Activated B cell treated with CpG ODN at 0.5 μM for 24 hours (primary cell): ENCODE measurements around the gene MAB21L4. TPM values are rescaled to one million over a fixed set of nuclear protein-coding genes. Genes with fewer than 3 reads are reported as not detected.

Experiments used
- ATAC-seq: fragments of 200-7000 bp; cut with Tn5 transposase; one replicate; pipeline ENCODE4 v1.10.0; 2021; ENCODE audit warnings: low read depth, mild to moderate bottlenecking, moderate library complexity
- CTCF ChIA-PET: fragments of 350-600 bp; sonication (Branson Sonifier 250); formaldehyde crosslinking; loops from one replicate; lab custom pipeline; 2021; ENCODE audit warnings: antibody characterized with exemption; lab: Charles Lee
- POLR2A ChIA-PET: fragments of 350-600 bp; sonication (Branson Sonifier 250); formaldehyde crosslinking; loops from one replicate; lab custom pipeline; 2021; ENCODE audit warnings: antibody characterized with exemption; lab: Charles Lee
- DNase-seq: peaks from one replicate; pipeline ENCODE4 v3.0.0; 2022
- H3K27ac Mint-ChIP-seq: one replicate; pipeline ENCODE4 v1.8.0; 2020; ENCODE audit warnings: mixed read lengths
- H3K27me3 Mint-ChIP-seq: one replicate; pipeline ENCODE4 v1.8.0; 2021; ENCODE audit warnings: mixed read lengths
- H3K36me3 Mint-ChIP-seq: one replicate; pipeline ENCODE4 v1.8.0; 2021; ENCODE audit warnings: low read depth, mixed read lengths
- H3K4me1 Mint-ChIP-seq: one replicate; pipeline ENCODE4 v1.8.0; 2021; ENCODE audit warnings: mixed read lengths
- H3K4me3 Mint-ChIP-seq: one replicate; pipeline ENCODE4 v1.8.0; 2020; ENCODE audit warnings: mild to moderate bottlenecking, mixed read lengths
- H3K9me3 Mint-ChIP-seq: one replicate; pipeline ENCODE4 v1.8.0; 2020; ENCODE audit warnings: mixed read lengths
- CTCF ChIP-seq: fragments of 200-600 bp; IDR thresholded peaks from one replicate; pipeline ENCODE4 v1.8.0; 2022; ENCODE audit warnings: antibody characterized with exemption, mild to moderate bottlenecking
- intact Hi-C: fragments of 100-400 bp; cut with micrococcal nuclease; formaldehyde crosslinking; loops from one replicate; pipeline ENCODE4 v1.15.1; 2024
- total RNA-seq: library from RNA; stranded (reverse); gene quantifications from 2 replicates; pipeline ENCODE4 v1.2.3, GENCODE V29; 2022

The MAB21L4 gene
- total RNA-seq, 1 donor from 2014 or later, result not detected

- Mint-ChIP-seq H3K27me3 (peaks cover 8% of the 10 kb centered on the region), H3K4me3 (no peak overlapping the region), H3K4me1 (no peaks in the 10 kb centered on the region), H3K9me3 (peaks cover 3% of the 10 kb centered on the region), H3K27ac (no peak overlapping the region), H3K36me3 (no peaks in the 10 kb centered on the region)
- intact Hi-C loops, result no loop called here
- ChIA-PET POLR2A (no interaction called here), CTCF (no interaction called here)
- no peak for ATAC-seq
- no peak for DNase-seq
- TF ChIP-seq CTCF, result no peak
Measured at GRCh38 chr2:240903191-240904060, 7.5 kb upstream of the MAB21L4 start.

- TF ChIP-seq CTCF, result no peak
- no peaks in the 10 kb centered on the region for H3K4me1 Mint-ChIP-seq
- DNase-seq (no peak), ATAC-seq (no peak)
- H3K4me3 Mint-ChIP-seq, result no peak overlapping the region
- peaks cover 8% of the 10 kb centered on the region for H3K27me3 Mint-ChIP-seq
- intact Hi-C loops, result no loop called here
- no peaks in the 10 kb centered on the region for H3K36me3 Mint-ChIP-seq
- H3K9me3 Mint-ChIP-seq, result peaks cover 3% of the 10 kb centered on the region
- CTCF ChIA-PET, result no interaction called here
- no peak overlapping the region for H3K27ac Mint-ChIP-seq
- POLR2A ChIA-PET, result no interaction called here
Measured at GRCh38 chr2:240902615-240903041, 6.7 kb upstream of the MAB21L4 start.

- ChIA-PET CTCF (no interaction called here), POLR2A (no interaction called here)
- Mint-ChIP-seq H3K36me3 (no peaks in the 10 kb centered on the region), H3K27ac (no peak overlapping the region), H3K4me3 (no peak overlapping the region), H3K9me3 (peaks cover 3% of the 10 kb centered on the region), H3K27me3 (peaks cover 4% of the 10 kb centered on the region), H3K4me1 (no peaks in the 10 kb centered on the region)
- intact Hi-C loops, result no loop called here
- no peak for ATAC-seq
- no peak for TF ChIP-seq CTCF
- no peak for DNase-seq
Measured at GRCh38 chr2:240901986-240902614, 6.1 kb upstream of the MAB21L4 start.

GRCh38 chr2:240900141-240900860 is 4.3 kb upstream of the MAB21L4 start:
- Mint-ChIP-seq H3K27me3 (no peaks in the 10 kb centered on the region), H3K4me1 (no peaks in the 10 kb centered on the region), H3K27ac (no peak overlapping the region), H3K36me3 (no peaks in the 10 kb centered on the region), H3K4me3 (no peak overlapping the region), H3K9me3 (peaks cover 3% of the 10 kb centered on the region)
- intact Hi-C loops, result no loop called here
- ATAC-seq, result no peak
- DNase-seq, result no peak
- CTCF ChIA-PET, result interaction anchor here (1.4 kb wide), 1 partner anchor 14 kb away, joined by 3 read pairs; no protein-coding TSS in a partner anchor
- TF ChIP-seq CTCF, result no peak
- POLR2A ChIA-PET, result no interaction called here

- ATAC-seq (no peak), DNase-seq (no peak)
- H3K4me1 Mint-ChIP-seq, result no peaks in the 10 kb centered on the region
- no peak overlapping the region for H3K27ac Mint-ChIP-seq
- intact Hi-C loops, result no loop called here
- POLR2A ChIA-PET, result no interaction called here
- no peaks in the 10 kb centered on the region for H3K27me3 Mint-ChIP-seq
- no peak overlapping the region for H3K4me3 Mint-ChIP-seq
- no peaks in the 10 kb centered on the region for H3K36me3 Mint-ChIP-seq
- no peak for TF ChIP-seq CTCF
- peaks cover 3% of the 10 kb centered on the region for H3K9me3 Mint-ChIP-seq
- CTCF ChIA-PET, result interaction anchor here (1.4 kb wide), 1 partner anchor 15 kb away, joined by 3 read pairs; no protein-coding TSS in a partner anchor
Measured at GRCh38 chr2:240899468-240899865, 3.5 kb upstream of the MAB21L4 start.
